Measurements from ENCODE around the gene MAPKAPK2. TPM values are rescaled to one million over a fixed set of nuclear protein-coding genes. Genes with fewer than 3 reads are reported as not detected.

The MAPKAPK2 gene
- polyA plus RNA-seq, 1 donor from 2014 or later = 9.0 TPM

DNA sequence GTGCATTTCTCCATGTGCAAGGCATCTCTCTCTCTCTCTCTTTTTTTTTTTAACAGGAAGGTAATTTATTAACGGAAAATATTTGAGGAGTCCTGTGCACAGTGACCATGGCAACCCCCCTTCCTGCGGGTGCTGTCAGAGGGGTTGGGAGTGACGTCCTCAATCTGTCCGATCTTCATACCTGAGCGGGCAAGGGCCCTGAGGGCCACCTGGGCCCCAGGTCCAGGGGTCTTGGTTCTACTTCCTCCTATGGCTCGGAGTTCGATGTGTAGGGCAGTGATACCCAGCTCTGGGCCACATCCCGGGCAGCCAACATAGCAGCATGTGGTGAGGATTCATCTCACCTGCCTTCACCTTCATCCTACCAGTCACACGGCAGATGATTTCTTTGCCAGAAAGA lies 11.0 kb downstream of the MAPKAPK2 start:
- H3K79me2 ChIP-seq (replicated peaks; ENCODE audit: insufficient read depth, low read length) = peaks cover 35% of the 10 kb centered on the region
- no peak overlapping the region for H3K4me2 ChIP-seq (ENCODE audit: low read length)
- no peak for TF ChIP-seq RAD21 (conservative IDR thresholded peaks at IDR 0.05)
- no peak for TF ChIP-seq POLR2AphosphoS5 (IDR thresholded peaks at IDR 0.05)
- no peak for TF ChIP-seq TAF1 (IDR thresholded peaks at IDR 0.05; ENCODE audit: low read depth)
- TF ChIP-seq SMC3 (conservative IDR thresholded peaks at IDR 0.05; ENCODE audit: poor library complexity) = no peak
- no peak for TF ChIP-seq MXI1 (conservative IDR thresholded peaks at IDR 0.05; ENCODE audit: poor library complexity, severe bottlenecking)
- no peak for TF ChIP-seq EP300 (conservative IDR thresholded peaks at IDR 0.05; ENCODE audit: poor library complexity, severe bottlenecking)
- TF ChIP-seq, protein P1, sequence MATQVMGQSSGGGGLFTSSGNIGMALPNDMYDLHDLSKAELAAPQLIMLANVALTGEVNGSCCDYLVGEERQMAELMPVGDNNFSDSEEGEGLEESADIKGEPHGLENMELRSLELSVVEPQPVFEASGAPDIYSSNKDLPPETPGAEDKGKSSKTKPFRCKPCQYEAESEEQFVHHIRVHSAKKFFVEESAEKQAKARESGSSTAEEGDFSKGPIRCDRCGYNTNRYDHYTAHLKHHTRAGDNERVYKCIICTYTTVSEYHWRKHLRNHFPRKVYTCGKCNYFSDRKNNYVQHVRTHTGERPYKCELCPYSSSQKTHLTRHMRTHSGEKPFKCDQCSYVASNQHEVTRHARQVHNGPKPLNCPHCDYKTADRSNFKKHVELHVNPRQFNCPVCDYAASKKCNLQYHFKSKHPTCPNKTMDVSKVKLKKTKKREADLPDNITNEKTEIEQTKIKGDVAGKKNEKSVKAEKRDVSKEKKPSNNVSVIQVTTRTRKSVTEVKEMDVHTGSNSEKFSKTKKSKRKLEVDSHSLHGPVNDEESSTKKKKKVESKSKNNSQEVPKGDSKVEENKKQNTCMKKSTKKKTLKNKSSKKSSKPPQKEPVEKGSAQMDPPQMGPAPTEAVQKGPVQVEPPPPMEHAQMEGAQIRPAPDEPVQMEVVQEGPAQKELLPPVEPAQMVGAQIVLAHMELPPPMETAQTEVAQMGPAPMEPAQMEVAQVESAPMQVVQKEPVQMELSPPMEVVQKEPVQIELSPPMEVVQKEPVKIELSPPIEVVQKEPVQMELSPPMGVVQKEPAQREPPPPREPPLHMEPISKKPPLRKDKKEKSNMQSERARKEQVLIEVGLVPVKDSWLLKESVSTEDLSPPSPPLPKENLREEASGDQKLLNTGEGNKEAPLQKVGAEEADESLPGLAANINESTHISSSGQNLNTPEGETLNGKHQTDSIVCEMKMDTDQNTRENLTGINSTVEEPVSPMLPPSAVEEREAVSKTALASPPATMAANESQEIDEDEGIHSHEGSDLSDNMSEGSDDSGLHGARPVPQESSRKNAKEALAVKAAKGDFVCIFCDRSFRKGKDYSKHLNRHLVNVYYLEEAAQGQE (IDR thresholded peaks at IDR 0.05; ENCODE audit: borderline replicate concordance) = no peak
- TF ChIP-seq, protein P2, sequence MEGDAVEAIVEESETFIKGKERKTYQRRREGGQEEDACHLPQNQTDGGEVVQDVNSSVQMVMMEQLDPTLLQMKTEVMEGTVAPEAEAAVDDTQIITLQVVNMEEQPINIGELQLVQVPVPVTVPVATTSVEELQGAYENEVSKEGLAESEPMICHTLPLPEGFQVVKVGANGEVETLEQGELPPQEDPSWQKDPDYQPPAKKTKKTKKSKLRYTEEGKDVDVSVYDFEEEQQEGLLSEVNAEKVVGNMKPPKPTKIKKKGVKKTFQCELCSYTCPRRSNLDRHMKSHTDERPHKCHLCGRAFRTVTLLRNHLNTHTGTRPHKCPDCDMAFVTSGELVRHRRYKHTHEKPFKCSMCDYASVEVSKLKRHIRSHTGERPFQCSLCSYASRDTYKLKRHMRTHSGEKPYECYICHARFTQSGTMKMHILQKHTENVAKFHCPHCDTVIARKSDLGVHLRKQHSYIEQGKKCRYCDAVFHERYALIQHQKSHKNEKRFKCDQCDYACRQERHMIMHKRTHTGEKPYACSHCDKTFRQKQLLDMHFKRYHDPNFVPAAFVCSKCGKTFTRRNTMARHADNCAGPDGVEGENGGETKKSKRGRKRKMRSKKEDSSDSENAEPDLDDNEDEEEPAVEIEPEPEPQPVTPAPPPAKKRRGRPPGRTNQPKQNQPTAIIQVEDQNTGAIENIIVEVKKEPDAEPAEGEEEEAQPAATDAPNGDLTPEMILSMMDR (IDR thresholded peaks at IDR 0.05; ENCODE audit: poor library complexity, severe bottlenecking) = no peak
- TF ChIP-seq EZH2 (IDR thresholded peaks at IDR 0.05; ENCODE audit: borderline replicate concordance, insufficient read depth, low read length, poor library complexity, severe bottlenecking) = no peak
- no peak overlapping the region for H3K9ac ChIP-seq (ENCODE audit: low read length)
- H2AFZ ChIP-seq (ENCODE audit: low read depth, low read length) = no peak overlapping the region
- no peaks in the 10 kb centered on the region for H3K9me3 ChIP-seq (ENCODE audit: low read length)
- H3K36me3 ChIP-seq (ENCODE audit: insufficient read depth, low read length) = no peaks in the 10 kb centered on the region
- H3K9me2 ChIP-seq (ENCODE audit: insufficient read depth, low read length) = no peaks in the 10 kb centered on the region
- H3F3A ChIP-seq (ENCODE audit: insufficient read depth, low read length, poor library complexity, severe bottlenecking) = no peaks in the 10 kb centered on the region
- H3K4me3 ChIP-seq (ENCODE audit: low read length) = no peak overlapping the region
- H3K27me3 ChIP-seq (ENCODE audit: insufficient read depth, low read depth, low read length) = no peaks in the 10 kb centered on the region
- no peak overlapping the region for H3K27ac ChIP-seq (ENCODE audit: low read length)
- no peaks in the 10 kb centered on the region for H4K20me1 ChIP-seq (ENCODE audit: insufficient read depth)

DNA sequence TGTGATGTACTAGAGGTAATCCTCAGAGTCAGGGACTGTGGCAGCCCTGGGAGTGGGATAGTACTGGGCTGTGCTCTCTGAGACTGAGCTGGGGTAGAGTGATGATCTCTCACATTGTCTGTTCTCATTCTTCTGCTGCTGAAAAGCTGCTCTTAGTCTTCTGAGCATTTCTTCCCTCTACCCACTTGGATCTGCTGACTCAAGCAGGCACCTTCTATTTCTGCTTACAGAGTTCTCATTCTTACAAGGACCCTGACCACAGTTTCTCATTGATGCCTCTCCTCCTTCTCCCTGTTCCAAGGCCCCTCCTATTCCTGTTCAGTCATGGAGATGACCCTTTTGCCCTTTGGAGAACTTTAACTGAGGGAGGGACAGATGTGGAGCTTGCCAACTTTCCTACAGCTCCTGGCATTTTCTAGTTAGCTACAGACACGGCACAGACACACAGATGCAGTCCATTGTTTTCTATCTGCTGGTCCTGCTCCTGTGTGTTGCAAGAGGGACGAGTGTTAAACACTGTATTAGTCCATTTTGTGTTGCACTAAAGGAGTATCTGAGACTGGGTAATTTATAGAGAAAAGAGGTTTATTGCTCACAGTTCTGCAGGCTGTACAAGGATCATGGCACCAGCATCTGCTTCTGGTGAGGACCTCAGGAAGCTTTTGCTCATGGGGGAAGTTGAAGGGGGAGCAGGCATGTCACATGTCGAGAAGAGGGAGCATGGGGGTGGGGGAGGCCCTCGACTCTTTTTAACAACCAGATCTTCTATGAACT lies 12.3 kb downstream of the MAPKAPK2 start:
- H3K27me3 ChIP-seq (ENCODE audit: insufficient read depth, low read depth, low read length) = no peaks in the 10 kb centered on the region
- TF ChIP-seq TAF1 (IDR thresholded peaks at IDR 0.05; ENCODE audit: low read depth) (no peak), RAD21 (conservative IDR thresholded peaks at IDR 0.05) (no peak), EZH2 (IDR thresholded peaks at IDR 0.05; ENCODE audit: borderline replicate concordance, insufficient read depth, low read length, poor library complexity, severe bottlenecking) (no peak), SMC3 (conservative IDR thresholded peaks at IDR 0.05; ENCODE audit: poor library complexity) (no peak), MXI1 (conservative IDR thresholded peaks at IDR 0.05; ENCODE audit: poor library complexity, severe bottlenecking) (no peak), EP300 (conservative IDR thresholded peaks at IDR 0.05; ENCODE audit: poor library complexity, severe bottlenecking) (no peak), POLR2AphosphoS5 (IDR thresholded peaks at IDR 0.05) (no peak)
- TF ChIP-seq, protein P1 (IDR thresholded peaks at IDR 0.05; ENCODE audit: borderline replicate concordance) = no peak
- TF ChIP-seq, protein P2 (IDR thresholded peaks at IDR 0.05; ENCODE audit: poor library complexity, severe bottlenecking) = no peak
- H3F3A ChIP-seq (ENCODE audit: insufficient read depth, low read length, poor library complexity, severe bottlenecking) = no peaks in the 10 kb centered on the region
- no peaks in the 10 kb centered on the region for H3K9me3 ChIP-seq (ENCODE audit: low read length)
- no peak overlapping the region for H3K27ac ChIP-seq (ENCODE audit: low read length)
- no peak overlapping the region for H3K4me2 ChIP-seq (ENCODE audit: low read length)
- H3K4me3 ChIP-seq (ENCODE audit: low read length) = no peak overlapping the region
- no peak overlapping the region for H3K9ac ChIP-seq (ENCODE audit: low read length)
- no peaks in the 10 kb centered on the region for H4K20me1 ChIP-seq (ENCODE audit: insufficient read depth)
- peaks cover 28% of the 10 kb centered on the region for H3K79me2 ChIP-seq (replicated peaks; ENCODE audit: insufficient read depth, low read length)
- no peak overlapping the region for H2AFZ ChIP-seq (ENCODE audit: low read depth, low read length)
- no peaks in the 10 kb centered on the region for H3K36me3 ChIP-seq (ENCODE audit: insufficient read depth, low read length)
- H3K9me2 ChIP-seq (ENCODE audit: insufficient read depth, low read length) = no peaks in the 10 kb centered on the region
